Activated naive CD4-positive, alpha-beta T cell treated with anti-CD3 and anti-CD28 coated beads, Interleukin-2, amount 50 U/mL, for 72 hours (primary cell): ENCODE measurements around the gene DIP2C. TPM values are rescaled to one million over a fixed set of nuclear protein-coding genes. Genes with fewer than 3 reads are reported as not detected.
A peak's percentile ranks its signal among the peaks of the same experiment; 100 is the strongest.

Experiments
- ATAC-seq, 2 donors: fragments of 150-1000 bp; cut with Tn5 transposase; 2 replicates each; pipeline ENCODE4 v1.10.0; 2021; ENCODE audit warnings: mild to moderate bottlenecking in 2 of 2, moderate library complexity in 2 of 2
- DNase-seq, 2 donors: peaks; one replicate each; pipeline ENCODE4 v3.0.0; 2021 to 2022; ENCODE audit warnings: low spot score in 2 of 2
- H3K27ac Mint-ChIP-seq, 2 donors: one replicate each; pipeline ENCODE4 v1.8.0; 2022; ENCODE audit warnings: mild to moderate bottlenecking in 2 of 2, mixed read lengths in 2 of 2
- H3K36me3 Mint-ChIP-seq, 2 donors: one replicate each; pipeline ENCODE4 v1.8.0; 2022; ENCODE audit warnings: mixed read lengths in 2 of 2
- H3K9me3 Mint-ChIP-seq, 2 donors: one replicate each; pipeline ENCODE4 v1.8.0; 2022; ENCODE audit warnings: mixed read lengths in 2 of 2
- total RNA-seq, 2 donors: library from RNA; stranded (reverse); gene quantifications; one replicate each; pipeline ENCODE4 v1.2.3, GENCODE V29; 2022

Gene DIP2C
- total RNA-seq, 2 donors from 2014 or later, result 0.55 to 1.7 TPM

DNA sequence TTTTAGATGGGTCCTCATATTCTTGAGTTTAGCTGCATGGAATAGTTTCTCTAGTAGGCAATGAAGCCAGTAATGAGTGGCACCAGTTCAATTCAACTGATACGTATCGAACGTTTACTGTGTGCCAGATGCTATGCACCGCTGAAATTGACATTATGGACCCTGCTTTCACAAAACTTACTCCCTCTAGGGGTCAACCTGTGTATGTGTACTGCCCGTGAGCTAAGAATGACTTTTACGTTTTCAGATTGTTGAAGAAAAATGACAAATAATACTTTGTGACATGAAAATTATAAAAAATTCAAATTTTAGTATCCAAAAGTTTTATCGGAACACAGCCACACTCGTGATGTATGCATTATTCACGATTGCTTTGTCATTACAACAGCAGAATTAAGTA is 458.7 kb downstream of the DIP2C start:
- no peaks in the 10 kb centered on the region for H3K36me3 Mint-ChIP-seq
- H3K27ac Mint-ChIP-seq, result no peak overlapping the region
- DNase-seq (no peak), ATAC-seq (peak in 1 of 2 donors; percentile 38)
- H3K9me3 Mint-ChIP-seq, result no peaks in the 10 kb centered on the region

DNA sequence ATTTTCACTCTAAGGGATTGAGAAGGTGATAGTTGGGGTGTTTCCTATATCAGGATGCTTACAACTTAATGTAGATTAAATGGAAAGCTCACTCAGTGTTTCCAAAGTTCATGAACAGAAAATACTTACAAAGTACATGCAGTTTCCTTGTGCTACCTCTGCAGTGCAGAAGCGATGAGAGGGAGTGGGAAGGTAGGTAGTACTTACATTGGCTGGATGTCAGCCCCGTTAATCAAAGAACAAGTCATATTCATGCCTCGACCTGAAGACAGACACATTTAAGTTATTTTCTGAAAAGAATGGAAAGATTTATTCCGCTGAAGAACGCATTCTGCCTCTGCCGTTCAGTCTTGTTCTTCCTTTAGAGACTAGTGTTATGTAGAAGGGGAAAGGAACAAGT is 461.1 kb downstream of the DIP2C start:
- H3K27ac Mint-ChIP-seq, result peak overlapping the region; percentile 7 to 32
- DNase-seq (no peak), ATAC-seq (no peak)
- H3K9me3 Mint-ChIP-seq, result no peaks in the 10 kb centered on the region
- H3K36me3 Mint-ChIP-seq, result no peaks in the 10 kb centered on the region

DNA sequence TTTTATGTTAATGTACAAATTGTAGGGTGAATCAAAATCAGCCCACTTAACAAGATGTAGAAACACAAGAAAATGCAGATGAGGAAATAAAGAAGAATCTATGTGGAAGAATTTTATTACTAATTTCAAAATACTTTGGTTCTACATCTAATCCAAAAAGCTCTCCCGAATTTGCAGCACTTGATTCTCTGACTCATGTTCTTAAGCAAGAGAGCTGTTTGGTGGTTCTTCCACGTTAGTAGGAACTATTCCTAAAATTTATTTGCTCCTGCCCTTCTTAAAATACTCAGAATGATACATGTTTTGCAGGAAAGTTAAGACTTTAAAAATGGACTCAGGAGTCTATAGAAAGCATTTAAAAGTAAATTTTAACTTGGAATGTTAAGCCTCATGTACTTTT is 462.5 kb downstream of the DIP2C start:
- H3K36me3 Mint-ChIP-seq, result no peaks in the 10 kb centered on the region
- DNase-seq, result no peak
- ATAC-seq, result no peak
- no peak overlapping the region for H3K27ac Mint-ChIP-seq
- H3K9me3 Mint-ChIP-seq, result no peaks in the 10 kb centered on the region

DNA sequence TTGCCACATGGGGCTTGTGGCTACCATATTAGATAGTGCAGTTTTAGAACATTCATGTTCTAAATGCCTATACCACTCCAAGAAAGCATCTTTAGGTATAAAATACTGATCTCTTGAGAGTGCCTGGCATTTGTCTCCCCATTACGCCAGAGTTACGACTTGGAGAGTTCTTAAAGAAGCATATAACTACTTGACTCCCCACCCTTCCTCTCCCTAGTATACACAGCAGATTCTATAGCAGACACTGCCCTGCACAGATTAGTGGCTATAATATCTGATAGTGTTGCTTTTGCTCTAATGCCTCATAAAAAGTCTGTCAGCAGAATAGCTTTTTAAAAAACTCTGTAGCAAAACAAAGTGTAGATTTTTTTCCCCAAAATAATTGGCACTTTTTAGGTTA is 463.4 kb downstream of the DIP2C start:
- Mint-ChIP-seq H3K9me3 (no peaks in the 10 kb centered on the region), H3K27ac (no peak overlapping the region), H3K36me3 (no peaks in the 10 kb centered on the region)
- ATAC-seq (no peak), DNase-seq (no peak)

DNA sequence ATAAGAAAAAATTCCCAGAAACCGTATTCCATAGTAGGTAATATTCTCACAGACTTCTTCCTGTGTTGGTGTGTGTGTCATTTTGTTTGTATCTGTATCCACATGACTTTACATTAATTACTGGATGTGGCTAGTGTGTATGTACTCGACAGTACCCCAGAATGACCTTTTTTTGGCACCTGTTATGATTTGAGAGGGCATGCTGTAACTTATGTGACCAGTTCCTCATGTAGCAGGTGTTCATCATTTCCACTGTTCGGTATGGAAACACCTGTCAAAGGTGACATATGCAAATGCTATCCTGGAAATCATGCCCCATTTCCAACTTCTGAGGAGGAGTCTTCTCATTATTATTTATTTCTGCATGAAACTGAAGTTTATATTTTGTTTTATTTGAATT is 464.9 kb downstream of the DIP2C start:
- no peak for DNase-seq
- no peak overlapping the region for H3K27ac Mint-ChIP-seq
- no peaks in the 10 kb centered on the region for H3K36me3 Mint-ChIP-seq
- H3K9me3 Mint-ChIP-seq, result no peaks in the 10 kb centered on the region
- ATAC-seq, result no peak

Other genes with a start within 250 kb of the DIP2C start
- 100 to 1,000 TPM in 1 of 2 donors, 10 to 100 TPM in 1; 87.4 to 122 TPM for gene LARP4B, start 242.0 kb upstream of the DIP2C start, total RNA-seq